PC-3 (cell line): ENCODE results near the gene VTA1. TPM values are rescaled to one million over a fixed set of nuclear protein-coding genes. Genes with fewer than 3 reads are reported as not detected.

ENCODE experiments used
- ATAC-seq: fragments of 200-7000 bp; cut with Tn5 transposase; 2 replicates; pipeline ENCODE4 v1.9.1; 2020; ENCODE audit warnings: mild to moderate bottlenecking, moderate library complexity
- BruUV-seq: library from RNA; stranded (reverse); fragments of 400-500 nt; replicated peaks from 2 replicates; lab custom pipeline; 2021; lab: Mats Ljungman, UMichigan
- CTCF ChIA-PET: fragments of 300-600 bp; sonication (Branson Sonifier 250); formaldehyde crosslinking; loops from one replicate; lab custom pipeline; 2022; ENCODE audit warnings: antibody characterized with exemption; lab: Charles Lee
- POLR2A ChIA-PET: fragments of 300-600 bp; sonication (Branson Sonifier 250); formaldehyde crosslinking; loops from one replicate; lab custom pipeline; 2022; ENCODE audit warnings: antibody characterized with exemption; ENCODE audit not compliant: unreplicated experiment; lab: Charles Lee
- DNase-seq: peaks from one replicate; pipeline ENCODE4 v3.0.0-alpha.2; 2015
- H2AFZ ChIP-seq: fragments of 300-600 bp; sonication (generic); 2 replicates; pipeline ENCODE4 v1.6.0; 2016; ENCODE audit warnings: antibody characterized with exemption, low read length
- H3F3A ChIP-seq: fragments of 300-600 bp; sonication (generic); one replicate; pipeline ENCODE4 v1.6.0; 2017; ENCODE audit warnings: antibody characterized with exemption, low read length, control low read depth, mild to moderate bottlenecking; ENCODE audit not compliant: unreplicated experiment
- H3K27ac ChIP-seq: fragments of 300-600 bp; sonication (generic); 2 replicates; pipeline ENCODE4 v1.5.1; 2016; ENCODE audit warnings: mild to moderate bottlenecking, low read length
- H3K27me3 ChIP-seq: fragments of 300-600 bp; sonication (generic); 2 replicates; pipeline ENCODE4 v1.6.1; 2016; ENCODE audit warnings: low read length, mixed read lengths
- H3K36me3 ChIP-seq: fragments of 300-600 bp; sonication (generic); 2 replicates; pipeline ENCODE4 v1.6.1; 2016; ENCODE audit warnings: low read depth, mixed run types, low read length, mixed read lengths
- H3K4me1 ChIP-seq: fragments of 300-600 bp; sonication (generic); 2 replicates; pipeline ENCODE4 v1.5.1; 2016; ENCODE audit warnings: low read length; ENCODE audit not compliant: insufficient read depth
- H3K4me2 ChIP-seq: fragments of 300-600 bp; sonication (generic); 2 replicates; pipeline ENCODE4 v1.6.0; 2016; ENCODE audit warnings: low read length
- H3K4me3 ChIP-seq: fragments of 300-600 bp; sonication (generic); 2 replicates; pipeline ENCODE4 v1.5.1; 2016; ENCODE audit warnings: mild to moderate bottlenecking, low read length, mixed read lengths
- H3K79me2 ChIP-seq: fragments of 300-600 bp; sonication (generic); 2 replicates; pipeline ENCODE4 v1.6.1; 2017; ENCODE audit warnings: low read length, mixed read lengths
- H3K9ac ChIP-seq: fragments of 300-600 bp; sonication (generic); 2 replicates; pipeline ENCODE4 v1.6.0; 2016; ENCODE audit warnings: mild to moderate bottlenecking, low read length
- H3K9me2 ChIP-seq: fragments of 300-600 bp; sonication (generic); replicated peaks from 2 replicates; pipeline ENCODE4 v1.6.1; 2016; ENCODE audit warnings: mixed run types, low read length, mixed read lengths
- H3K9me3 ChIP-seq: fragments of 300-600 bp; sonication (generic); 2 replicates; pipeline ENCODE4 v1.6.1; 2016; ENCODE audit warnings: low read length, mixed read lengths
- H4K20me1 ChIP-seq: fragments of 300-600 bp; sonication (generic); 2 replicates; pipeline ENCODE4 v1.6.1; 2016; ENCODE audit warnings: low read length, mixed read lengths
- EZH2 ChIP-seq: fragments of 300-600 bp; sonication (generic); IDR thresholded peaks from one replicate; pipeline ENCODE4 v1.6.1; 2017; ENCODE audit warnings: antibody characterized with exemption, mild to moderate bottlenecking, low read length; ENCODE audit not compliant: unreplicated experiment
- EZH2phosphoT487 ChIP-seq: fragments of 300-600 bp; sonication (generic); IDR thresholded peaks from 2 replicates; pipeline ENCODE4 v1.6.1; 2018; ENCODE audit warnings: mild to moderate bottlenecking, antibody characterized with exemption, low read length, borderline replicate concordance
- intact Hi-C: fragments of 100-400 bp; cut with micrococcal nuclease; formaldehyde crosslinking; loops from 2 replicates; pipeline ENCODE4 v1.9.0; 2023
- total RNA-seq: library from RNA; depleted of rRNA; stranded (reverse); fragments of >200 nt; gene quantifications from 2 replicates; pipeline ENCODE4 v1.2.3, GENCODE V29; 2014; rRNA removed
- TF ChIP-seq, protein P1 (sequence below): fragments of 300-600 bp; sonication (generic); conservative IDR thresholded peaks from 2 replicates; pipeline ENCODE4 v1.5.1; 2017; ENCODE audit warnings: antibody characterized with exemption, low read depth, mild to moderate bottlenecking, low read length

VTA1 gene
- total RNA-seq, 1 experiment from 2014 or later = 38.6 TPM

DNA sequence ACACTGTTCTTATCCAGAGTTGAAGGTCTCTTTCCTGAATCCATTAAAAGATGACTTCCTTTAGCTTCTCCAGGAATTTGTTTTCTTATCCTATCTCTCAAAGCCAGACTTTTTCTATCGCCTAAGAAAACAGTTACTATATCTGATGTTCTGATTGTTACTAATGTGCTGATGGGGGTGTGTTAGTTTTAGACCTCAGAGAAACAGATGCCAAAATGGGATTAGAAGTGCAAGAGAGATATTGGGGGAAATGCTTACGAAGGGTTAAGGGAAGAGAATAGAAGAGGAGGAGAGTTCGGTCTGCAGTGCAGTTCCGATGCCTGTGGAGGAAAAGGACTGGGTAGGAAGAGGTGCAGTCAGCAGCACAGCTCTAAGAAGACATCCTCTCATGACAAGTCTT is 119.0 kb downstream of the VTA1 start:
- Histone ChIP-seq H2AFZ (no peak overlapping the region), H3K27me3 (no peaks in the 10 kb centered on the region), H4K20me1 (no peaks in the 10 kb centered on the region), H3K4me1 (no peaks in the 10 kb centered on the region), H3K4me2 (no peak overlapping the region), H3K9me2 (no peaks in the 10 kb centered on the region), H3K27ac (no peak overlapping the region), H3K9me3 (no peaks in the 10 kb centered on the region), H3K9ac (no peak overlapping the region), H3K36me3 (no peaks in the 10 kb centered on the region), H3K79me2 (no peaks in the 10 kb centered on the region), H3F3A (no peaks in the 10 kb centered on the region), H3K4me3 (no peak overlapping the region)
- no TSS peak for BruUV-seq
- ChIA-PET CTCF (no interaction called here), POLR2A (no interaction called here)
- intact Hi-C loops = no loop called here
- DNase-seq (no peak), ATAC-seq (no peak)
- TF ChIP-seq, protein P1, sequence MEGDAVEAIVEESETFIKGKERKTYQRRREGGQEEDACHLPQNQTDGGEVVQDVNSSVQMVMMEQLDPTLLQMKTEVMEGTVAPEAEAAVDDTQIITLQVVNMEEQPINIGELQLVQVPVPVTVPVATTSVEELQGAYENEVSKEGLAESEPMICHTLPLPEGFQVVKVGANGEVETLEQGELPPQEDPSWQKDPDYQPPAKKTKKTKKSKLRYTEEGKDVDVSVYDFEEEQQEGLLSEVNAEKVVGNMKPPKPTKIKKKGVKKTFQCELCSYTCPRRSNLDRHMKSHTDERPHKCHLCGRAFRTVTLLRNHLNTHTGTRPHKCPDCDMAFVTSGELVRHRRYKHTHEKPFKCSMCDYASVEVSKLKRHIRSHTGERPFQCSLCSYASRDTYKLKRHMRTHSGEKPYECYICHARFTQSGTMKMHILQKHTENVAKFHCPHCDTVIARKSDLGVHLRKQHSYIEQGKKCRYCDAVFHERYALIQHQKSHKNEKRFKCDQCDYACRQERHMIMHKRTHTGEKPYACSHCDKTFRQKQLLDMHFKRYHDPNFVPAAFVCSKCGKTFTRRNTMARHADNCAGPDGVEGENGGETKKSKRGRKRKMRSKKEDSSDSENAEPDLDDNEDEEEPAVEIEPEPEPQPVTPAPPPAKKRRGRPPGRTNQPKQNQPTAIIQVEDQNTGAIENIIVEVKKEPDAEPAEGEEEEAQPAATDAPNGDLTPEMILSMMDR = no peak

DNA sequence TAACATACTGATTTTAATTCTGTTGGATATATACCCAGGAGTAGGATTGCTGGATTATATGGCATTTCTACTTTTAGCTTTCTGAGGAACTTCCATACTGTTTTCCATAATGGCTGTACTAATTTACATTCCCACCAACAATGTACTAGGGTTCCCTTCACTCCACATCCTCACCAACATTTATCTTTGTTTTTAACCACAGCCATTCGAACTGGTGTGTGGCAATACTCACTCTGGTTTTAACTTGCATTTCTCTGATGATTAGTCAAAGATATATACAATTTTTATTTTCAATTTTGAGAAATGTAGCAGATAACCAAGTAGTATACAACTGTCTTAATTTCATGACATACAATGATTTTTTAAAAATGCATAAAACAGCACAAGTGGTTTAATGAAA is 124.4 kb downstream of the VTA1 start:
- Histone ChIP-seq H3K4me2 (no peak overlapping the region), H3K4me3 (no peak overlapping the region), H2AFZ (no peak overlapping the region), H4K20me1 (no peaks in the 10 kb centered on the region), H3K9ac (no peak overlapping the region), H3K9me3 (no peaks in the 10 kb centered on the region), H3K4me1 (peaks cover 13% of the 10 kb centered on the region), H3K27me3 (no peaks in the 10 kb centered on the region), H3F3A (no peaks in the 10 kb centered on the region), H3K79me2 (no peaks in the 10 kb centered on the region), H3K9me2 (no peaks in the 10 kb centered on the region), H3K36me3 (no peaks in the 10 kb centered on the region), H3K27ac (no peak overlapping the region)
- POLR2A ChIA-PET = no interaction called here
- ATAC-seq (no peak), DNase-seq (no peak)
- TF ChIP-seq EZH2 (no peak), EZH2phosphoT487 (no peak)
- TF ChIP-seq, protein P1 = no peak
- BruUV-seq = no TSS peak
- intact Hi-C loops = no loop called here
- CTCF ChIA-PET = no interaction called here

Other genes starting within 250 kb of the VTA1 start
- gene GJE1, start 14.3 kb upstream of the VTA1 start, total RNA-seq = not detected in 2 replicates
- not detected in 2 replicates for gene NMBR, start 141 bp upstream of the VTA1 start, total RNA-seq
- gene ADGRG6, start 154.7 kb downstream of the VTA1 start, total RNA-seq = 50.4 and 73.2 TPM in 2 replicates